K562 (cell line): ENCODE data around the gene MRPS24. TPM values are rescaled to one million over a fixed set of nuclear protein-coding genes. Genes with fewer than 3 reads are reported as not detected.

Experiments
- ATAC-seq: fragments of 200-7000 bp; cut with Tn5 transposase; 3 replicates; pipeline ENCODE4 v1.9.1; 2020; ENCODE audit warnings: moderate library complexity
- BruUV-seq: library from RNA; stranded (reverse); fragments of 400-500 nt; replicated peaks from 2 replicates; lab custom pipeline; 2021; lab: Mats Ljungman, UMichigan
- CTCF ChIA-PET: fragments of 300-600 bp; formaldehyde crosslinking; extraction: SDS; loops from one replicate; lab custom pipeline; 2021; ENCODE audit warnings: low intra/inter-chr PET ratio; lab: Yijun Ruan, JAX
- POLR2A ChIA-PET: fragments of 300-600, 350-650 bp; sonication (Branson Sonifier 250); formaldehyde crosslinking; extraction: SDS; loops from one replicate; lab custom pipeline; 2021; ENCODE audit warnings: antibody characterized with exemption, inconsistent platforms; lab: Yijun Ruan, JAX
- DNase-seq, 4 experiments: peaks; one replicate each; pipeline versions ENCODE4 v3.0.0 to v3.0.0-alpha.2; 2011 to 2018; ENCODE audit warnings: low spot score in 3 of 4, mixed read lengths in 3 of 4; ENCODE audit errors: extremely low read depth in 1 of 4
- FAIRE-seq: peaks from 2 replicates; lab custom pipeline; 2011; peaks lifted over from hg19 to GRCh38; lab: Jason Lieb, UNC
- H2AFZ ChIP-seq: 2 replicates; pipeline ENCODE4 v1.6.0; 2011; ENCODE audit warnings: low read depth, low read length, control low read depth, inconsistent platforms
- H3K27ac ChIP-seq: fragments of 200-600 bp; 3 replicates; pipeline ENCODE4 v1.8.0; 2011; ENCODE audit warnings: low read depth, mild to moderate bottlenecking, control low read depth, inconsistent platforms, low read length, moderate library complexity, mixed read lengths; ENCODE audit errors: extremely low read depth
- H3K27me3 ChIP-seq, 2 experiments: fragments of 300-600 bp in 1 of 2; 2 replicates in 1 of 2; 3 replicates in 1 of 2; pipeline versions ENCODE4 v1.6.0 to v1.8.0; 2011; ENCODE audit warnings: inconsistent platforms in 2 of 2, low read length in 2 of 2, mild to moderate bottlenecking in 1 of 2, mixed read lengths in 1 of 2, moderate library complexity in 1 of 2; ENCODE audit not compliant: control insufficient read depth in 2 of 2, insufficient read depth in 2 of 2
- H3K36me3 ChIP-seq: fragments of 300-600 bp; 3 replicates; pipeline ENCODE4 v1.8.0; 2011; ENCODE audit warnings: mild to moderate bottlenecking, low read length, inconsistent platforms; ENCODE audit not compliant: control insufficient read depth, insufficient read depth
- H3K4me1 ChIP-seq, 2 experiments: fragments of 200-600 bp in 1 of 2; replicated peaks in 1 of 2; 2 replicates in 1 of 2; 3 replicates in 1 of 2; pipeline versions ENCODE4 v1.5.1 to v1.8.0; 2011; ENCODE audit warnings: inconsistent platforms in 2 of 2, low read length in 2 of 2, mild to moderate bottlenecking in 1 of 2, mixed read lengths in 1 of 2, moderate library complexity in 1 of 2; ENCODE audit not compliant: control insufficient read depth in 2 of 2, insufficient read depth in 2 of 2
- H3K4me2 ChIP-seq: 2 replicates; pipeline ENCODE4 v1.6.1; 2011; ENCODE audit warnings: low read length, control low read depth, inconsistent platforms, mixed read lengths; ENCODE audit not compliant: insufficient read depth
- H3K4me3 ChIP-seq: fragments of 200-600 bp; sonication (generic), shearing (Covaris generic); 2 replicates; pipeline ENCODE4 v1.5.1; 2016; ENCODE audit warnings: control low read depth, inconsistent platforms
- H3K79me2 ChIP-seq: fragments of 200-600 bp; 3 replicates; pipeline ENCODE4 v1.8.0; 2011; ENCODE audit warnings: low read length, inconsistent platforms; ENCODE audit not compliant: control insufficient read depth, insufficient read depth
- H3K9ac ChIP-seq, 2 experiments: 2 replicates each; pipeline versions ENCODE4 v1.6.0 to v1.6.1; 2011; ENCODE audit warnings: low read depth in 2 of 2, low read length in 2 of 2, control low read depth in 1 of 2, inconsistent platforms in 1 of 2, mild to moderate bottlenecking in 1 of 2, mixed read lengths in 1 of 2; ENCODE audit not compliant: insufficient read depth in 1 of 2
- H3K9me1 ChIP-seq: one replicate; pipeline ENCODE4 v1.6.0; 2011; ENCODE audit warnings: inconsistent platforms, mild to moderate bottlenecking, low read length, moderate library complexity; ENCODE audit not compliant: control insufficient read depth, insufficient read depth
- H3K9me3 ChIP-seq: replicated peaks from 2 replicates; pipeline ENCODE4 v1.5.1; 2011; ENCODE audit warnings: low read depth, low read length, inconsistent platforms; ENCODE audit not compliant: control insufficient read depth, insufficient read depth
- H4K20me1 ChIP-seq: replicated peaks from 2 replicates; pipeline ENCODE4 v1.6.1; 2011; ENCODE audit warnings: low read length, inconsistent platforms, mixed read lengths; ENCODE audit not compliant: control insufficient read depth, insufficient read depth
- CREB3L1 ChIP-seq: fragments of 450-650 bp; IDR thresholded peaks from 2 replicates; pipeline ENCODE4 v1.6.1; 2014; ENCODE audit warnings: low read depth, mild to moderate bottlenecking, moderate library complexity, borderline replicate concordance
- HMG20B ChIP-seq: fragments of 250-450 bp; sonication (Bioruptor Pico); IDR thresholded peaks from 2 replicates; pipeline ENCODE4 v1.5.0; 2021; ENCODE audit warnings: mild to moderate bottlenecking
- ID3 ChIP-seq, 2 experiments: fragments of 250-450 bp in 1 of 2; fragments of 450-650 bp in 1 of 2; sonication (Bioruptor Pico) in 1 of 2; IDR thresholded peaks; 2 replicates each; pipeline versions ENCODE4 v1.6.1 to v1.8.0; 2016 to 2021; ENCODE audit warnings: mild to moderate bottlenecking in 2 of 2, moderate library complexity in 2 of 2, missing compliant biosample characterization in 1 of 2, missing genetic modification characterization in 1 of 2
- MAFG ChIP-seq: fragments of 450-650 bp; conservative IDR thresholded peaks from 2 replicates; pipeline ENCODE4 v1.6.1; 2016; ENCODE audit warnings: missing genetic modification characterization, missing compliant biosample characterization
- MED1 ChIP-seq: sonication (generic); formaldehyde crosslinking; IDR thresholded peaks from 2 replicates; pipeline ENCODE4 v1.8.1; 2023; ENCODE audit warnings: missing genetic modification reagents, borderline replicate concordance
- MEIS2 ChIP-seq: fragments of 450-650 bp; IDR thresholded peaks from 2 replicates; pipeline ENCODE4 v1.6.1; 2014; ENCODE audit warnings: mild to moderate bottlenecking; ENCODE audit not compliant: partially characterized antibody
- RAD21 ChIP-seq, 2 experiments: fragments of 250-450 bp in 1 of 2; fragments of 450-650 bp in 1 of 2; sonication (Bioruptor Pico) in 1 of 2; formaldehyde crosslinking in 1 of 2; IDR thresholded peaks in 1 of 2; conservative IDR thresholded peaks in 1 of 2; 2 replicates each; pipeline versions ENCODE4 v1.4.0 to v1.8.0; 2020 to 2022; ENCODE audit warnings: mild to moderate bottlenecking in 2 of 2, moderate library complexity in 1 of 2
- RFX5 ChIP-seq: IDR thresholded peaks from 2 replicates; pipeline ENCODE4 v1.6.1; 2011; ENCODE audit warnings: low read depth, mild to moderate bottlenecking, improper control_type of control experiment, low read length
- RFX7 ChIP-seq: fragments of 250-450 bp; sonication (Bioruptor Pico); IDR thresholded peaks from 2 replicates; pipeline ENCODE4 v1.5.1; 2021; ENCODE audit warnings: mild to moderate bottlenecking
- SLC30A9 ChIP-seq: fragments of 250-450 bp; sonication (Bioruptor Pico); IDR thresholded peaks from 2 replicates; pipeline ENCODE4 v1.8.0; 2022; ENCODE audit warnings: mild to moderate bottlenecking, moderate library complexity
- SMAD3 ChIP-seq: fragments of 450-650 bp; formaldehyde crosslinking; conservative IDR thresholded peaks from 2 replicates; pipeline ENCODE4 v1.4.0; 2020; ENCODE audit warnings: mild to moderate bottlenecking
- SNRNP70 ChIP-seq: fragments of 200-400 bp; formaldehyde crosslinking; optimal IDR thresholded peaks from 2 replicates; pipeline ENCODE3; 2017; ENCODE audit warnings: low read depth, low read length
- TRIM24 ChIP-seq, 2 experiments: fragments of 450-650 bp; IDR thresholded peaks; 2 replicates each; pipeline ENCODE4 v1.6.1; 2016
- ZKSCAN1 ChIP-seq: fragments of 150-350 bp; IDR thresholded peaks from 2 replicates; pipeline ENCODE4 v1.6.1; 2016; ENCODE audit warnings: low read depth, low read length
- WGBS: fragments of 100-300 bp; shearing (Covaris generic); methylation state at CpG from one replicate; pipeline ENCODE4 v1.1.6; 2016; ENCODE audit warnings: low coverage, mixed read lengths; ENCODE audit not compliant: insufficient coverage; ENCODE audit errors: missing lambda C conversion rate; 5-methylcytosine and 5-hydroxymethylcytosine counted together
- in situ Hi-C: fragments of 300-500 bp; cut with MboI; formaldehyde crosslinking; loops from 4 replicates; pipeline ENCODE4 v1.15.0; 2018; ENCODE audit warnings: inconsistent platforms, mixed read lengths
- intact Hi-C: fragments of 100-400 bp; cut with micrococcal nuclease; formaldehyde crosslinking; loops from 2 replicates; pipeline ENCODE4 v1.14.2; 2022
- polyA plus RNA-seq, 8 experiments: library from polyadenylated mRNA; depleted of rRNA in 4 of 8; stranded (reverse) in 5 of 8; unstranded in 3 of 8; fragments of >200 nt; fragmentation: Nextera tagmentation in 2 of 8; fragmentation: Illumina TruSeq in 1 of 8; extraction: Ambion mirVana in 2 of 8; extraction: Trizol in 1 of 8; gene quantifications; 2 replicates each; pipeline versions ENCODE4 v1.2.1 to v1.2.3, GENCODE V29; 2011 to 2014; ENCODE audit warnings: inconsistent platforms in 1 of 8, missing spikeins in 1 of 8
- total RNA-seq, 7 experiments: library from RNA; depleted of rRNA in 6 of 7; stranded (reverse); fragments of >200 nt in 6 of 7; fragmentation: Illumina TruSeq in 2 of 7; extraction: Trizol in 2 of 7; gene quantifications; 2 replicates each; pipeline versions ENCODE4 v1.2.1 to v1.2.3, GENCODE V29; 2011 to 2021; ENCODE audit warnings: low replicate concordance in 1 of 7

The MRPS24 gene
- total and polyA plus RNA-seq, 9 of the 15 experiments (the other 6 are each of a cell fraction or from before 2014, with no cell fraction given) = 51.4 to 214 (median 169) TPM

- Histone ChIP-seq H3K4me3 (no peak overlapping the region), H3K36me3 (no peaks in the 10 kb centered on the region), H3K9me1 (no peaks in the 10 kb centered on the region), H3K4me1 (no peaks in the 10 kb centered on the region)
- TF ChIP-seq ID3 (CRISPR knock-in tag; IDR thresholded peaks at IDR 0.05) (no peak), ID3 (tag; IDR thresholded peaks at IDR 0.05) (no peak), CREB3L1 (no peak), MED1 (no peak), RFX5 (no peak), RFX7 (no peak), TRIM24 (IDR thresholded peaks at IDR 0.05) (no peak), MAFG (tag) (no peak), SLC30A9 (CRISPR knock-in tag) (no peak), SNRNP70 (no peak), ZKSCAN1 (no peak), RAD21 (CRISPR knock-in tag; conservative IDR thresholded peaks at IDR 0.05 in 1 of 2, IDR thresholded peaks at IDR 0.05 in 1 of 2) (no peak), HMG20B (CRISPR knock-in tag) (no peak), MEIS2 (no peak), SMAD3 (CRISPR knock-in tag) (no peak)
- TF ChIP-seq, all 486 proteins: peak for 0
- H3K27me3 ChIP-seq = no peaks in the 10 kb centered on the region
- DNase-seq = no peak
- POLR2A ChIA-PET = interaction anchor here (0.7 to 1.4 kb wide), 3 partner anchors 16 to 262 kb away, joined by 3 to 4 read pairs (median 3); partner anchors contain the start of gene STK17A
- H4K20me1 ChIP-seq = no peaks in the 10 kb centered on the region
- WGBS = 5% methylated on average over 2 of the region's 2 CpGs
- in situ Hi-C loops (loop anchor here (25.0 kb wide), 1 partner anchor 1907 kb away; no protein-coding TSS in a partner anchor), intact Hi-C loops (no loop called here)
- H3K4me2 ChIP-seq = no peak overlapping the region
- BruUV-seq = no TSS peak
- H3K9ac ChIP-seq = no peak overlapping the region
- H2AFZ ChIP-seq = no peak overlapping the region
- no peaks in the 10 kb centered on the region for H3K9me3 ChIP-seq
- H3K79me2 ChIP-seq = no peaks in the 10 kb centered on the region
- ATAC-seq = no peak
- CTCF ChIA-PET = no interaction called here
- FAIRE-seq = no peak
- no peak overlapping the region for H3K27ac ChIP-seq
These were observed 25.1 kb downstream of the MRPS24 start for GRCh38 chr7:43844257-43844656.
